Measurements from ENCODE around the gene SF3A2. TPM values are rescaled to one million over a fixed set of nuclear protein-coding genes. Genes with fewer than 3 reads are reported as not detected.

SF3A2 gene
- total and polyA plus RNA-seq, 2 experiments from 2014 or later: 67.7 to 128 TPM

DNA sequence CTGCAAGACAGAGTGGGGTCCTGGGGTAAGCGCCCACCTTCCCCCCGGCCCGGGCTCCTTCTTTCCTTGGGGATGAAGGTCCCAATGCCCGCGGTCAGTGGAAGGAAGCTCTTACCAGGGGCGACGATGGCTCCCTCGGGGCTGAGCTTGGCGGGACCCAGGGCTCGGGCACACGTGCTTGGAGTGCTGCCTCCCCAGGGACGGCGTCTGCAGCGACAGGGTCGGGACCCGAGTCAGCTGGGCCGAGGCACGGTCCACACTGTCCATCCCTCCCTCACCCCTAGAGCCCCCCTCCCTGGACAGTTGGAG lies 16.1 kb downstream of the SF3A2 start:
- H3K27ac ChIP-seq (ENCODE audit: low read depth): no peak overlapping the region
- H3K79me2 ChIP-seq (replicated peaks; ENCODE audit: insufficient read depth): no peaks in the 10 kb centered on the region
- H3K4me1 ChIP-seq (ENCODE audit: insufficient read depth): peaks cover 5% of the 10 kb centered on the region; the same call in 1 of the 2 replicates
- peaks cover 3% of the 10 kb centered on the region; the same call in 2 of the 3 replicates for H3K4me1 Mint-ChIP-seq
- TF ChIP-seq CREB1 (CRISPR knock-in tag; IDR thresholded peaks at IDR 0.05; ENCODE audit: low read depth) (no peak), JUNB (IDR thresholded peaks at IDR 0.05; ENCODE audit: unreplicated experiment) (no peak), EZH2 (IDR thresholded peaks at IDR 0.05; ENCODE audit: low read depth, unreplicated experiment) (no peak), REST (IDR thresholded peaks at IDR 0.05; ENCODE audit: unreplicated experiment) (no peak), STAT1 (IDR thresholded peaks at IDR 0.05; ENCODE audit: unreplicated experiment) (no peak), POLR2AphosphoS5 (IDR thresholded peaks at IDR 0.05; ENCODE audit: low read depth) (no peak), ZNF331 (CRISPR knock-in tag; IDR thresholded peaks at IDR 0.05; ENCODE audit: low read depth) (no peak)
- TF ChIP-seq, protein P1, sequence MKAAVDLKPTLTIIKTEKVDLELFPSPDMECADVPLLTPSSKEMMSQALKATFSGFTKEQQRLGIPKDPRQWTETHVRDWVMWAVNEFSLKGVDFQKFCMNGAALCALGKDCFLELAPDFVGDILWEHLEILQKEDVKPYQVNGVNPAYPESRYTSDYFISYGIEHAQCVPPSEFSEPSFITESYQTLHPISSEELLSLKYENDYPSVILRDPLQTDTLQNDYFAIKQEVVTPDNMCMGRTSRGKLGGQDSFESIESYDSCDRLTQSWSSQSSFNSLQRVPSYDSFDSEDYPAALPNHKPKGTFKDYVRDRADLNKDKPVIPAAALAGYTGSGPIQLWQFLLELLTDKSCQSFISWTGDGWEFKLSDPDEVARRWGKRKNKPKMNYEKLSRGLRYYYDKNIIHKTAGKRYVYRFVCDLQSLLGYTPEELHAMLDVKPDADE (IDR thresholded peaks at IDR 0.05): no peak
- TF ChIP-seq, protein P2, sequence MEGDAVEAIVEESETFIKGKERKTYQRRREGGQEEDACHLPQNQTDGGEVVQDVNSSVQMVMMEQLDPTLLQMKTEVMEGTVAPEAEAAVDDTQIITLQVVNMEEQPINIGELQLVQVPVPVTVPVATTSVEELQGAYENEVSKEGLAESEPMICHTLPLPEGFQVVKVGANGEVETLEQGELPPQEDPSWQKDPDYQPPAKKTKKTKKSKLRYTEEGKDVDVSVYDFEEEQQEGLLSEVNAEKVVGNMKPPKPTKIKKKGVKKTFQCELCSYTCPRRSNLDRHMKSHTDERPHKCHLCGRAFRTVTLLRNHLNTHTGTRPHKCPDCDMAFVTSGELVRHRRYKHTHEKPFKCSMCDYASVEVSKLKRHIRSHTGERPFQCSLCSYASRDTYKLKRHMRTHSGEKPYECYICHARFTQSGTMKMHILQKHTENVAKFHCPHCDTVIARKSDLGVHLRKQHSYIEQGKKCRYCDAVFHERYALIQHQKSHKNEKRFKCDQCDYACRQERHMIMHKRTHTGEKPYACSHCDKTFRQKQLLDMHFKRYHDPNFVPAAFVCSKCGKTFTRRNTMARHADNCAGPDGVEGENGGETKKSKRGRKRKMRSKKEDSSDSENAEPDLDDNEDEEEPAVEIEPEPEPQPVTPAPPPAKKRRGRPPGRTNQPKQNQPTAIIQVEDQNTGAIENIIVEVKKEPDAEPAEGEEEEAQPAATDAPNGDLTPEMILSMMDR (conservative IDR thresholded peaks at IDR 0.05; ENCODE audit: low read depth in 2 of 2): no peak
- ATAC-seq (peak; percentile 2), DNase-seq (ENCODE audit: low spot score) (peak; percentile 58)
- peak overlapping the region; percentile 98 for H2AFZ ChIP-seq
- peak overlapping the region; percentile 69 for H3K4me3 ChIP-seq
- H3K27ac Mint-ChIP-seq: no peak overlapping the region
- H3K4me3 Mint-ChIP-seq: peak overlapping the region; percentile 64
- H3K4me2 ChIP-seq: peak overlapping the region; percentile 93
- peaks cover 37% of the 10 kb centered on the region for H3K27me3 Mint-ChIP-seq (ENCODE audit: insufficient read depth, low read depth, poor library complexity)
- H3K9me3 Mint-ChIP-seq: no peaks in the 10 kb centered on the region
- no peaks in the 10 kb centered on the region for H3K9me2 ChIP-seq (ENCODE audit: insufficient read depth)
- no peaks in the 10 kb centered on the region for H3K36me3 Mint-ChIP-seq (ENCODE audit: low read depth)
- H3K27me3 ChIP-seq (ENCODE audit: insufficient read depth): peaks cover 21% of the 10 kb centered on the region
- H3K36me3 ChIP-seq (ENCODE audit: insufficient read depth): no peaks in the 10 kb centered on the region
- H3F3A ChIP-seq (replicated peaks; ENCODE audit: low read depth): peaks cover 4% of the 10 kb centered on the region; the same call in 1 of the 2 replicates
- H4K20me1 ChIP-seq (replicated peaks; ENCODE audit: insufficient read depth): no peaks in the 10 kb centered on the region

Data from GM23338 (cell line).